Measurements from ENCODE around the gene PKP1.

The PKP1 gene

DNA sequence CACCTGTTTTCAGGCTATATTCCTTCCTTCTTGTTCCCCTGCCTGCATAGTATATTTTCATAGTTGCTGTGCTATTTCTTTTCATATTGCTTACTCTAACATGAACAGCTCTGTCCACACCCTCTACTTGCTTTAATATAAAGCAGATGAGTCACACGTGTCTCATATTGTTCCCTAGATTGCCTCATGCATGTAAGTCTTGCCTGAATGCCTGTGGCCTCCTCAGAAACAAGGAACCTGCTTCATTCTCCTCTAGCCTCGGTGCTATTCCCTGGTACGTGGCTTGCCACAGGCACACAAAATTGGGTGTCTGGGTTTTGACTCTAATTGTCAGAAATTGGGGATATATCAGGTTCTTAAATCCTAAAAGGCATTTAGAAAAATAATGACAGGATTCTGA, 16.5 kb upstream of the PKP1 start:
- H3K4me3 Mint-ChIP-seq = no peak overlapping the region
- H3K27me3 Mint-ChIP-seq = peaks cover 27% of the 10 kb centered on the region
- no peaks in the 10 kb centered on the region for H3K9me3 Mint-ChIP-seq
- no peak overlapping the region for H3K27ac Mint-ChIP-seq
- DNase-seq = no peak
- no peaks in the 10 kb centered on the region for H3K4me1 Mint-ChIP-seq (ENCODE audit: low read depth)
- no peaks in the 10 kb centered on the region for H3K36me3 Mint-ChIP-seq (ENCODE audit: low read depth)

DNA sequence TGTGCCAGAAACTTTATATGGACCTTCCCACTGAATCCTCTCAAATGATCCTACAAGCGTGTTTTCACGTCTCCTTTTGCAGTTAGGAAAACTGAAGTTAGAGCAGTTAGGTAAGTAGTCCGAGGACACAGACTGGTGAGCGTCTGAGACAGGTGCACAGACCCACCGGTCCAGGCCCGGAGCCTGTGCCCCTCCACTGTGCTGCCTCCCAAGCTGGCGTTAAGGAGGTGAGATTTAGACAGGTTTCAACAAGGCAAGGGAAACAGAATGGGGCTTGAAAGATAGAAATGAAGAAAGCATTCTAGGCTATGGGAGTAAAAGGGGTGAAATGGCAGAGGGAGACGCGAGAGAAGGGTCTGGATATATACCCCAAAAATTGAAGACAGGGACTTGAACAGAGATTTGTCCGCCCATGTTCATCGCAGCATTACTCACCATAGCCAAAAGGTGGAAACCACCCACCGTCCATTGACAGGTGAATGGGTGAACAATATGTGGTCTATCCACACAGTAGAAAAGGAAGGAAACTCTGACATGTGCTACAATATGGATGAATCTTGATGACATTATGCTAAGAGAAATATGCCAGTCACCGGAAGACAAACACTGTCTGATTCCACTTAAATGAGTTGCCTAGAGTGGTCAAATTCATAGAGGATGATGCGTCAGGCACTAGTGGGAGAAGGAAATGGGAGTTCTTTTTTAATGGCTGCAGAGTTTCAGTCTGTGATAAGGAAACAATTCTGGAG, 15.7 kb upstream of the PKP1 start:
- H3K36me3 Mint-ChIP-seq (ENCODE audit: low read depth) = no peaks in the 10 kb centered on the region

DNA sequence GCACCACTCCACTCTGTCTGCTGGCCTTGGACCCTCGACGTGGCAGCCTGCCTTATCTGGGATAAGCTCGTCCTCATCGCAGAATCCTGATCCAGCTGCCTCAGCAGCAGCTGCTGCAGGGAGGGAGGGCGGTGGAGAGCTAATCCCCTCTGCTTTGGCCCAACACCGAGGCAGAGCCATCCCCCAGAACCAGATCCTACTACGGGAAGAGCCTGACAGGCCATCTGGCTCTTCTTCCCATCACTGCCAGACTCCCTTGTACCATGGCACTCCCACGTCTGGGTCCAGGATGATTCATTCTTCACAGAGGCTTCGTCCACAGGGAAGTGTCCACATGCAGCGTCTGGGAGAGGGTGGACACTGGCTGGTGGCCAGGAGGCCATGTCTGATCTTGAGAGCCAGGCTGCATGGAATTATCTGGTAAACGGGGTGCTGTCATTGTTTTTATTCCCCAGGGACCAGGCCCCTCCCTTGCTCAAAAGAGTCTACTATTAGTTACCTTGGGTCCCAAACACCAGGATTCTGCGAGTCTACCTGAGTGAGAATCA, 14.6 kb upstream of the PKP1 start:
- Mint-ChIP-seq H3K4me1 (ENCODE audit: low read depth) (no peaks in the 10 kb centered on the region), H3K36me3 (ENCODE audit: low read depth) (no peaks in the 10 kb centered on the region), H3K4me3 (no peak overlapping the region), H3K9me3 (no peaks in the 10 kb centered on the region), H3K27me3 (peaks cover 18% of the 10 kb centered on the region), H3K27ac (no peak overlapping the region)
- no peak for DNase-seq

More for the DNA sequence above, 15.7 kb upstream of the PKP1 start:
- no peaks in the 10 kb centered on the region for H3K9me3 Mint-ChIP-seq
- no peaks in the 10 kb centered on the region for H3K4me1 Mint-ChIP-seq (ENCODE audit: low read depth)
- no peak overlapping the region for H3K27ac Mint-ChIP-seq
- H3K4me3 Mint-ChIP-seq = no peak overlapping the region
- peaks cover 18% of the 10 kb centered on the region for H3K27me3 Mint-ChIP-seq
- no peak for DNase-seq

DNA sequence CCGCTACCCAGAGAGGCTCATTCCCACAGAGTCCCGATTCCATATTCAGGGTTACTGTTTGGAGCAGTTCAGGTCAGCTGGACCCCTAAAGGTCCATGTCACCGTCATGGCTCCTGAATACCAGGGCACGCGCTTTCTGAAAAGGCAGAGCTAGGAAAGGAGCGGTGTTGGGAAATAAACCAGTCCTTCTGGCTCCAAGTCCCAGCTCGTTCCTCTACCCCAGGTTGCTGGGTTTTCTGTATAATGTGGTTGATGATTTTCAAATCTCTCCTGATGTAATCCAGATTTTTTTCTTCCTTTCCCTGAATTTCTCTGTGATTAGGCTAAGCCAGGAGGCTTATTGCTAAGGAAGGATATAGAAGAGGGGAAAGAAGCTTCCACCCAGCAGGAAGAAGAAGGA, 14.0 kb upstream of the PKP1 start:
- no peaks in the 10 kb centered on the region for H3K36me3 Mint-ChIP-seq (ENCODE audit: low read depth)
- no peaks in the 10 kb centered on the region for H3K4me1 Mint-ChIP-seq (ENCODE audit: low read depth)
- no peaks in the 10 kb centered on the region for H3K9me3 Mint-ChIP-seq

DNA sequence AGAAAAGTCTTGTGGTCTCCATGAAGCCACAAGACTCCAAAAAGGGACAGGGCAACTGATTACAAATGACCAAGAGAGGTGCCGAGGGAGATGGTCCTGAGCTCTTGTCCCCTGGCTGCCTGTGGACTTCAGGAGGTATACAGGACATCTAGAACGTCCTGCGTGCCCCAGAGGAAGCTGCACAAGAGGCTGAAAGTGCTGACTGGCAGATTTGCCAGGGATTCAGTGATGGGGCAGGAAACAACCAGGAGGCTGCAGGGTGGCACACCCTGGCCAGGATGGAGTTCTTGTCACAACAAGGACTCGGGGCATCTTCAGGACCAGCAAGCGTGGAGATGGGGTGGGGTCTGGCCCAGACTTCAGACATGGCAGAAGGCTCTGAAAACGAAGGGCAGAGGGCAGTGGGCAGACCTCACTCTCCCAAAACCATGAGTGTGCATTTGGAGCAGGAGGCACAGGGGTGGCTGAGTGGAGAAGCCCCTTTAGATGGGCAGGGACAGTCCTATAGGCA, 13.4 kb upstream of the PKP1 start:
- Mint-ChIP-seq H3K4me1 (ENCODE audit: low read depth) (no peaks in the 10 kb centered on the region), H3K36me3 (ENCODE audit: low read depth) (no peaks in the 10 kb centered on the region), H3K27ac (no peak overlapping the region), H3K9me3 (no peaks in the 10 kb centered on the region), H3K4me3 (no peak overlapping the region), H3K27me3 (peaks cover 18% of the 10 kb centered on the region)
- DNase-seq = no peak

More for the DNA sequence above, 14.0 kb upstream of the PKP1 start:
- no peak overlapping the region for H3K27ac Mint-ChIP-seq
- peaks cover 18% of the 10 kb centered on the region for H3K27me3 Mint-ChIP-seq
- DNase-seq = no peak
- H3K4me3 Mint-ChIP-seq = no peak overlapping the region

DNA sequence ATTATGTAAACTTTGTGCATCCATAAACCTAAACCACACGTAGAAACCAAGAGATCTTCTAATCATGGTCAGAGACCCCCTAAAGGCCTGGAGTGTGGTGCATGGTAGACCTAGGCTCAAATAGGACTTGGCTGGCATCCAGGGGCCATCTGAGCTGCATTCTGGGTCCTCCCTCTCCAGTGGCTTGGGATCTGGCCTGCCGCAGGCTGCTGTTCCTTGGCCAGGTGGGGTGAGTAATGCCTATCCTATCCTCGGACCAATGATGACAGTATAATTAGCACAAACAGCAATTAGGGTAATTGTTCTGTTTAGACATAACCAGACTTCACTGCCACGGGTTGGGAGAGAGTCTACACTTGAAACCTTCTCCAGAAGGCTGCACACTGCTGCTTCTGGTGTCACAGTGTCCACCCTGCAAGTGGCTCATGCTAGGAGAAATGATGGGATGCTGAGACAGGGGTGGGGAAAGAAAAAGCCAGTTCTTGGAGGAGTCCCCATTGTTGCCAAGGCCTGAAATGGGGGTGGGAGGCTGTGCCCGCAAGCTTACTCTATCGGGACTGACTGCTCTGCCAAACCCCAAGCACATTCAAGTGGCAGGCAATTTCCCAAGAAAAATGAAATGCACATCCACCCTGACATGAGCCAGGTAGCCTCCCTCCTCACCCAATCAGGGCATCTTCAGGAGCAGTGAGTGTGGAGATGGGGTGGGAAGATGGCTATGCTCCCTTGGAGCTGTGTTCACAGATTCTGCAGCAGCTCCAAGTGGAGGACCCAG, 12.5 kb upstream of the PKP1 start:
- Mint-ChIP-seq H3K4me3 (no peak overlapping the region), H3K27me3 (peaks cover 18% of the 10 kb centered on the region), H3K27ac (no peak overlapping the region), H3K36me3 (ENCODE audit: low read depth) (no peaks in the 10 kb centered on the region), H3K9me3 (no peaks in the 10 kb centered on the region), H3K4me1 (ENCODE audit: low read depth) (no peaks in the 10 kb centered on the region)
- no peak for DNase-seq

DNA sequence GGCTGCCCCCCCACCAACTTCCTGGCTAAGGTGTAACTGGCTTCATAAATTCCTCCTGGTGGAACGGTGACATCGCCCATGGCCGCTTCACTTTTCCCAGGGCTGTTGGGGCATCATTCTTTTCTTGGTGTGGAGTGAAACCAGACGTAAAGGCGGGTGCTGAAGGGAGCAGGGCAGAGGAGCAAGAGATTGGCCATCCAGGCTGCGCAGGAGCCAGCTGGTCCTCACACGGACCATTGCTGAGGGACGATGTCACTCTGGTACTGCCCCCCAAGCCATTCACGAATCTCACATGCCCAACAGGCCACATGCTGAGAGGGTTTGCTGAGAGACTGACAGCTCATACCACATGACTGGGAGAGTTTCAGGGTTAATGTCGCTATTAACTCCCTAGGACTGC, 10.5 kb upstream of the PKP1 start:
- H3K9me3 Mint-ChIP-seq = no peaks in the 10 kb centered on the region
- H3K27me3 Mint-ChIP-seq = peaks cover 15% of the 10 kb centered on the region
- H3K27ac Mint-ChIP-seq = no peak overlapping the region
- no peak overlapping the region for H3K4me3 Mint-ChIP-seq
- DNase-seq = no peak
- H3K36me3 Mint-ChIP-seq (ENCODE audit: low read depth) = no peaks in the 10 kb centered on the region
- H3K4me1 Mint-ChIP-seq (ENCODE audit: low read depth) = no peaks in the 10 kb centered on the region

DNA sequence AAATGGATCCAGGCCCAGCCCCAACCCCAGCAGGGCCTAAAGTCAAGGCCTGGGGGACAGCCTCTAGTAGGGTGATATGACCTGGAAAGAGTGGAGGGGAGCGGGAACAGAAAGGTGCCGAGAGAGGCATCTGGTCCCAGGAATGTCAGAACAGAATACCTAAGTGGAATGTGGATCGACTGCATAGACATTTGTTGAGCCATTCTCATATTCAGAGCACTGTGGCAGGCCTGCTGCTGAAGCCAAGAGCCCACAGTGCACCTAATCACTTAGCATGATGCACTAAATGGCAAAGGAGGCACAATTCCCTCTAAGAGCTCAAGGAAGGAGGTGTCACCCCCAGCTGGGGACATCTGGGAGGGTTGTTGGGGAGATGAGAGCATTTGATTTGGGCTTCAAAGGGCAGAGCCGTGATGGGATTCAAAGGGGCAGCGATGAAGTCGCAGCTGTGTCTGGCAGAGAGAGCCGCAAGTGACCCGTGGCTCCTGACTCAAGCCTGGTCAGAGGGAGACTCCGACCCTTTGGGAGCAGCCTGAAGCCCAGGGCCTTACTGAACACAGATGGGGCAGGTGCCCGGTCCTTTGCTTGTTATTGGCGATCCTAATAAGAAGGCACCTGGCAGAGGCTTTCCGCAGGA, 8.6 kb upstream of the PKP1 start:
- no peak overlapping the region for H3K4me3 Mint-ChIP-seq
- peaks cover 18% of the 10 kb centered on the region for H3K27me3 Mint-ChIP-seq
- H3K4me1 Mint-ChIP-seq (ENCODE audit: low read depth) = no peaks in the 10 kb centered on the region
- no peak for DNase-seq
- H3K27ac Mint-ChIP-seq = no peak overlapping the region
- no peaks in the 10 kb centered on the region for H3K36me3 Mint-ChIP-seq (ENCODE audit: low read depth)
- no peaks in the 10 kb centered on the region for H3K9me3 Mint-ChIP-seq

DNA sequence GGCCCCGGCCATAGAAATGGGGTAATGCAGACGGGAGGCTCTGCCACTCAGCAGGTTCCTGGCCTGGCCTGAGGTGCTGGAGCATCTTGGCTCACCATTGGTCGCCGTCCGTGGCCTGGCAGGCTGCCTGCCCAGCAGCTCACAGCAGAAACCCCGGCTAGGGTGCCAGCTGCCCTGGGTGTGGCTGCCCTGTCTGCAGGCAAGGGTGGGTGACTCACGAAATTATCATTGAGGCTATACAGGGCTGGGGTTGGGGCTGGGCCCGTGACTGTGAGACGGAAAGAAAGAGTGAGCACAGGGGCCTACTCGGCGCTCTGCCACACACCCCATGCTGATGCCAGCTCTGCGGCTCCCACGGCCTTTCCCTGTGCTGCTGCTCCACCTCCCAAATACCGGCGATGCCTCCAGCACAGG, 8.0 kb upstream of the PKP1 start:
- Mint-ChIP-seq H3K27ac (no peak overlapping the region), H3K9me3 (no peaks in the 10 kb centered on the region), H3K36me3 (ENCODE audit: low read depth) (no peaks in the 10 kb centered on the region), H3K27me3 (peaks cover 14% of the 10 kb centered on the region), H3K4me3 (no peak overlapping the region), H3K4me1 (ENCODE audit: low read depth) (no peaks in the 10 kb centered on the region)
- DNase-seq = no peak

DNA sequence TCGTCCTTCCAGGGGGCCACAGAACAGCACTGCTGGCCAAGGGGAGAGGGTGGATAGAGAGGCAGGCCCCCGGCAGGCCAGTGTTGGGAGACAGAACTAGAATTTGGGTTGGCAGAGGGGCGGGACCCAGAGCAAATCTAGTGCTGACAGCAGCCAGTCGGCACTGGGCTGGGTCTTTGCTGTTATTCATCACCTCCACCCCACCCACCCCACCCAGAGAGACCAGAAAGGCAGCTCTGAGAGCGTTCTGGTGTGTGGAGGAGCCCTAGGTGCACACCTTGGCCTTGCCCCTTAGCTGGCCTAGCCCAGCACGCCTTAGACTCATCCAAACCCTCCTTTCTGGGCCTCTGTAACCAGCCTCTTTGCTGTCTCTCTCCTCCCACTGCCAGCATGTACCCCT, 6.4 kb upstream of the PKP1 start:
- Mint-ChIP-seq H3K4me3 (no peak overlapping the region), H3K27me3 (peaks cover 18% of the 10 kb centered on the region), H3K36me3 (ENCODE audit: low read depth) (no peaks in the 10 kb centered on the region), H3K9me3 (no peaks in the 10 kb centered on the region), H3K4me1 (ENCODE audit: low read depth) (no peaks in the 10 kb centered on the region), H3K27ac (no peak overlapping the region)
- no peak for DNase-seq

DNA sequence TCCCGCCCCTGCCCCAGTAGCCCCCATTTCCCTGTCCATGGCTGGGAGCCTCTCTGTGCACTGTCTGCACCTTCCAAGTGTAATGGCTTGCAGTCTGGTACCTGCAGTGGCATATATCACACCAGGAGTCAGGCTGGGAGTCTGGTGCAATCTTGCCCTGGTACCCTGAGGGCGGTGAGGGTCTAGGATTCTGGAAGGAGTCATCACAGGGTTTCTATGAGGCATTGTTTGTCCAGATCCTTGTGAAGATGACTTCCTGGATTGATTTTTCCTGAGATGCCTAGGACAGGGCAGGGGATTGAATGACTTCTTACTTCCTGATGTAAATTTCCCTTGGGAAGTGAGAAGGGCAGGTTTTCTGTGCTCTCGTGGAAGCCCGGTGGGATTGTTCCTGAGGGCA, 5.9 kb upstream of the PKP1 start:
- Mint-ChIP-seq H3K27me3 (peaks cover 23% of the 10 kb centered on the region), H3K9me3 (no peaks in the 10 kb centered on the region), H3K36me3 (ENCODE audit: low read depth) (no peaks in the 10 kb centered on the region), H3K27ac (no peak overlapping the region), H3K4me3 (no peak overlapping the region), H3K4me1 (ENCODE audit: low read depth) (no peaks in the 10 kb centered on the region)
- no peak for DNase-seq

DNA sequence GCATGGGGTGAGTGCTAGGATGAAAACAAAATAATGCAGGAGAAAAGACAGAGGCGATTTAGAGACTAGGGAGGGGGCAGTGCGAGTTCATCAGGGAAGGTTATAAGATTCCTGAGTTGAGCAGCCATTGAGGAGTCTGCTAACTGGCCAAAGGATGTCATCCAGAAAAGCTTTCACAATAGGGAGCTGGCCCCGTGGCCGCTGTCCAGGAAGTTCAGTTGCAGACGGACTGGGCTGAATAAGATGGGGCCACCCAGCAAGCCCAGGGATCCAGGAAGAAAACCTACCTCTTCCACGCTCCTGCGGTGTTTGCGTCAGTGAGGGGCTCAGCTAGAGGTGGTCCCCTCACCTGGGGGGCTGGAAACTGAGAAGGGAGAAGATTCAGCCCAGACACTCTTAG, 4.0 kb upstream of the PKP1 start:
- H3K9me3 Mint-ChIP-seq = no peaks in the 10 kb centered on the region
- DNase-seq = no peak
- H3K4me3 Mint-ChIP-seq = no peak overlapping the region
- H3K27me3 Mint-ChIP-seq = peaks cover 39% of the 10 kb centered on the region
- H3K4me1 Mint-ChIP-seq (ENCODE audit: low read depth) = peaks cover 9% of the 10 kb centered on the region
- no peak overlapping the region for H3K27ac Mint-ChIP-seq
- no peaks in the 10 kb centered on the region for H3K36me3 Mint-ChIP-seq (ENCODE audit: low read depth)

DNA sequence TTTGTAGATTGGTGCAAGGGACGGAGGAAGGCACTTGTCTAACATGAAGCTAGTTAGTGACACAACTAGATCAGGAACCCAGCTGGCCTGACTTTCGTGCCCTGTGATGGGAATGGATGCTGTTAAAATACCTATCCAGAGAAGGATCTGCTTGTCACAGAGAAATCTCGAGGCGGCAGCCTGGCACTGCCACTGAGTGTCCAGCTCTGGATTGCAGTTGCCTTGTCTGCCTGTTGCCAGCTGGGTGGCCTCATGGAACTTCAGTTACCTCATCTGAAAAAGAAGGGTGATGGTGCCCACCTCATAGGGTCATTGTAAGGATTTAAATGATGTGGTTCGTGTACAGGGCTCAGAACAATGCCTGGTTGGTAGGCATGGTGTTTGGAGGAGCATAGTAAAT, 2.4 kb upstream of the PKP1 start:
- H3K4me1 Mint-ChIP-seq (ENCODE audit: low read depth) = peaks cover 9% of the 10 kb centered on the region
- no peak overlapping the region for H3K27ac Mint-ChIP-seq
- DNase-seq = no peak
- no peaks in the 10 kb centered on the region for H3K9me3 Mint-ChIP-seq
- H3K27me3 Mint-ChIP-seq = peaks cover 50% of the 10 kb centered on the region
- no peak overlapping the region for H3K4me3 Mint-ChIP-seq
- H3K36me3 Mint-ChIP-seq (ENCODE audit: low read depth) = no peaks in the 10 kb centered on the region

DNA sequence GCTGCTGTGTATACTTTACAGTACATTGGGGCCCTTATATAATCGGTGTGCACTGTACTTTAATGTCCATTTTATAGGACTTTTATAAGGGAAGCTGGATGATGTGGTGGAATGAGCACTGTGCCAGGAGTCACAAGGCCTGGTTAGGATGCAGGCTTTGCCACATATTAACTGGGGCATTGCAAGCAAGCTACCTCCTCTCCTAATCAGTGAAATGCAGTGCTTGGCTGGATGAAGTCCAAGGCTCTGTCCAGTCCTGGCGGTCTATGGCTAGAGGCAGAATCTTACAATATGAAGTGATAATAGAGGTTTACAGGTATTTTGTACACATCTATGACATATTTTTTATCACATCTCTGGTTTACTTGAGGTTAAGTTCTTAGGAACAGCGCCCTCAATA, 1.7 kb upstream of the PKP1 start:
- no peak overlapping the region for H3K4me3 Mint-ChIP-seq

More for the DNA sequence above, 1.7 kb upstream of the PKP1 start:
- no peak overlapping the region for H3K27ac Mint-ChIP-seq
- no peaks in the 10 kb centered on the region for H3K36me3 Mint-ChIP-seq (ENCODE audit: low read depth)
- no peak for DNase-seq
- no peaks in the 10 kb centered on the region for H3K9me3 Mint-ChIP-seq
- H3K27me3 Mint-ChIP-seq = peaks cover 53% of the 10 kb centered on the region
- H3K4me1 Mint-ChIP-seq (ENCODE audit: low read depth) = peaks cover 9% of the 10 kb centered on the region

All from activated T-cell treated with anti-CD3 and anti-CD28 coated beads, Interleukin-2, amount 50 U/mL, for 24 hours (primary cell).